K562 (cell line): ENCODE results near the gene AKAP7. TPM values are rescaled to one million over a fixed set of nuclear protein-coding genes. Genes with fewer than 3 reads are reported as not detected.

ENCODE experiments used
- CBFA2T2 ChIP-seq: fragments of 450-650 bp; conservative IDR thresholded peaks from 2 replicates; pipeline ENCODE4 v1.6.1; 2017; ENCODE audit warnings: mild to moderate bottlenecking
- CHD4 ChIP-seq: fragments of 200-600 bp; sonication (generic); IDR thresholded peaks from 3 replicates; pipeline ENCODE4 v1.6.1; 2012; ENCODE audit warnings: low read depth, mild to moderate bottlenecking, mixed read lengths, low read length, inconsistent platforms; ENCODE audit not compliant: insufficient read depth, insufficient replicate concordance, poor library complexity, severe bottlenecking
- CTBP1 ChIP-seq: fragments of 450-650 bp; IDR thresholded peaks from 2 replicates; pipeline ENCODE4 v1.6.1; 2016; ENCODE audit warnings: borderline replicate concordance
- E2F6 ChIP-seq, 2 experiments: IDR thresholded peaks; 2 replicates each; pipeline ENCODE4 v1.6.1; 2011; ENCODE audit warnings: borderline replicate concordance in 1 of 2, control low read depth in 1 of 2, low read depth in 1 of 2, low read length in 1 of 2, mild to moderate bottlenecking in 1 of 2, mixed read lengths in 1 of 2, moderate library complexity in 1 of 2; ENCODE audit not compliant: insufficient read depth in 1 of 2, insufficient read length in 1 of 2, poor library complexity in 1 of 2, severe bottlenecking in 1 of 2; ENCODE audit errors: extremely low read depth in 1 of 2
- EGR1 ChIP-seq: fragments of 450-650 bp; conservative IDR thresholded peaks from 2 replicates; pipeline ENCODE4 v1.6.1; 2017; ENCODE audit warnings: mild to moderate bottlenecking
- KLF10 ChIP-seq: fragments of 250-450 bp; sonication (Bioruptor Pico); IDR thresholded peaks from 2 replicates; pipeline ENCODE4 v1.6.1; 2021; ENCODE audit warnings: matching md5 sums
- MGA ChIP-seq: fragments of 450-650 bp; IDR thresholded peaks from 2 replicates; pipeline ENCODE4 v1.6.1; 2016; ENCODE audit warnings: mild to moderate bottlenecking, moderate library complexity
- MIER1 ChIP-seq: fragments of 450-650 bp; IDR thresholded peaks from 2 replicates; pipeline ENCODE4 v1.6.1; 2016; ENCODE audit warnings: antibody characterized with exemption, mild to moderate bottlenecking, low read depth
- POLR2G ChIP-seq: fragments of 200-400 bp; formaldehyde crosslinking; IDR thresholded peaks from 2 replicates; pipeline ENCODE4 v1.6.1; 2017; ENCODE audit warnings: low read depth, mild to moderate bottlenecking, antibody characterized with exemption, low read length, moderate library complexity
- PRMT5 ChIP-seq: sonication (generic); formaldehyde crosslinking; IDR thresholded peaks from 2 replicates; pipeline ENCODE4 v1.5.0; 2020; ENCODE audit warnings: missing genetic modification reagents
- RBBP5 ChIP-seq: fragments of 200-600 bp; sonication (generic); IDR thresholded peaks from 2 replicates; pipeline ENCODE4 v1.6.1; 2012; ENCODE audit warnings: borderline replicate concordance, mild to moderate bottlenecking, low read length, control low read depth, inconsistent platforms; ENCODE audit not compliant: insufficient read depth, poor library complexity, severe bottlenecking
- SMARCC2 ChIP-seq: fragments of 450-650 bp; IDR thresholded peaks from 2 replicates; pipeline ENCODE4 v1.6.1; 2017; ENCODE audit warnings: antibody characterized with exemption, moderate library complexity, mild to moderate bottlenecking, low read depth
- USF2 ChIP-seq: sonication (generic); formaldehyde crosslinking; IDR thresholded peaks from 2 replicates; pipeline ENCODE4 v1.5.0; 2020; ENCODE audit warnings: missing genetic modification reagents
- polyA plus RNA-seq, 8 experiments: library from polyadenylated mRNA; depleted of rRNA in 4 of 8; stranded (reverse) in 5 of 8; unstranded in 3 of 8; fragments of >200 nt; fragmentation: Nextera tagmentation in 2 of 8; fragmentation: Illumina TruSeq in 1 of 8; extraction: Ambion mirVana in 2 of 8; extraction: Trizol in 1 of 8; gene quantifications; 2 replicates each; pipeline versions ENCODE4 v1.2.1 to v1.2.3, GENCODE V29; 2011 to 2014; ENCODE audit warnings: inconsistent platforms in 1 of 8, missing spikeins in 1 of 8
- total RNA-seq, 7 experiments: library from RNA; depleted of rRNA in 6 of 7; stranded (reverse); fragments of >200 nt in 6 of 7; fragmentation: Illumina TruSeq in 2 of 7; extraction: Trizol in 2 of 7; gene quantifications; 2 replicates each; pipeline versions ENCODE4 v1.2.1 to v1.2.3, GENCODE V29; 2011 to 2021; ENCODE audit warnings: low replicate concordance in 1 of 7

AKAP7 gene
- total and polyA plus RNA-seq, 9 of the 15 experiments (the other 6 are each of a cell fraction or from before 2014, with no cell fraction given): 0.82 to 2.6 (median 1.6) TPM

- no peak for TF ChIP-seq SMARCC2
- TF ChIP-seq POLR2G: peak; percentile 75
- no peak for TF ChIP-seq MIER1
- no peak for TF ChIP-seq RBBP5
- peak; percentile 37; the same call in 1 of the 2 replicates for TF ChIP-seq EGR1
- no peak for TF ChIP-seq KLF10 (CRISPR knock-in tag)
- TF ChIP-seq E2F6 (IDR thresholded peaks at IDR 0.05; ENCODE audit: borderline replicate concordance in 1 of 2, extremely low read depth in 1 of 2, insufficient read depth in 1 of 2, insufficient read length in 1 of 2, low read depth in 1 of 2, low read length in 1 of 2, poor library complexity in 1 of 2, severe bottlenecking in 1 of 2): peak; percentile 28 to 95
- TF ChIP-seq PRMT5 (CRISPR knock-in tag): no peak
- TF ChIP-seq USF2: no peak
- TF ChIP-seq CTBP1: peak; percentile 44; the same call in 1 of the 2 replicates
- TF ChIP-seq CHD4: no peak
- TF ChIP-seq CBFA2T2: no peak
- 0 out of 2 replicates have a peak, but pooled peaks have one; percentile 37 for TF ChIP-seq MGA
Observed at GRCh38 chr6:131135244-131136020, at the start of gene AKAP7 (continued).
